GM21723 (cell line): Measurements from ENCODE around the gene FGF9.
A peak's percentile ranks its signal among the peaks of the same experiment; 100 is the strongest.

Experiments
- ATAC-seq: cut with Tn5 transposase; IDR thresholded peaks from one replicate; pipeline ENCODE4 v1.9.1; 2021; ENCODE audit warnings: mild to moderate bottlenecking, moderate library complexity; ENCODE audit not compliant: unreplicated experiment

Gene FGF9

DNA sequence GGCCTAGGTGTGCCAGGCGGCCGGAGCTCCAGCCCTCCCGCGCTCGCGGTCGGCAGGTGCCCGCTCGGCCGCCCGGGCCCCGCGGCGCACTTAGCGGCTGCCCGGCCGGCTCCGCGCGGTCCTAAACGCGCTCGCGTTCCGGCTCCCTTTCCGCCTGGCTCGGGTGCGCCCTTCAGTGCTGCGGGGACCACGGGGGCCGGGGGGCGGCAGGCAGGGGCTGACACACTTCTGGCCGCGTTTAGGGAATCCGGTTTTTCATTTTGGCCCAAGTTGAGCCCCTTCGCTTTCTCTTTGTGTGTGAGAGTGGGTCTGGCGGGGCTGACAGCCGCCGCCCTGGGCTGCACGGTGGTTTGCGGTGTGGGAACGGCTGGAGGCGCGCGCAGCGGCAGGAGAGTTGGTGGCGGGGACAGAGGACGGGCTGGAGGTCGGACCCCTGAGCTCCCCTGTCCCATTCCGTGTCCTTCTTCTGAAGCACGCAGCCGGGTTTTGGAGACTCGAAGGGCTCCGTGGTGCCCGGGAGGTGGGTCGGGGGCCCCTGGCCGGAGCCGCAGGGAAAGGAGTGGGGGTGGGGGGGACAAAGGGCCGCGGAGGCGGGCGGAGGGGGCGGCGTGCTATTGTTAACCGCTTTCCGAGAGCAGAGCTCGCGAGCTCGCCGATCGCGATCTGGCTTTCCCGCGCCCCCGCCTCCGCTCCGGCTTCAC is 3.1 kb downstream of the FGF9 start:
- ATAC-seq, result peak; percentile 32

GRCh38 chr13:21674490-21675009 is 3.7 kb downstream of the FGF9 start:
- no peak for ATAC-seq

GRCh38 chr13:21675095-21675991 is 4.5 kb downstream of the FGF9 start:
- no peak for ATAC-seq

- ATAC-seq, result no peak
Measured at GRCh38 chr13:21676611-21677021, 5.7 kb downstream of the FGF9 start.

DNA sequence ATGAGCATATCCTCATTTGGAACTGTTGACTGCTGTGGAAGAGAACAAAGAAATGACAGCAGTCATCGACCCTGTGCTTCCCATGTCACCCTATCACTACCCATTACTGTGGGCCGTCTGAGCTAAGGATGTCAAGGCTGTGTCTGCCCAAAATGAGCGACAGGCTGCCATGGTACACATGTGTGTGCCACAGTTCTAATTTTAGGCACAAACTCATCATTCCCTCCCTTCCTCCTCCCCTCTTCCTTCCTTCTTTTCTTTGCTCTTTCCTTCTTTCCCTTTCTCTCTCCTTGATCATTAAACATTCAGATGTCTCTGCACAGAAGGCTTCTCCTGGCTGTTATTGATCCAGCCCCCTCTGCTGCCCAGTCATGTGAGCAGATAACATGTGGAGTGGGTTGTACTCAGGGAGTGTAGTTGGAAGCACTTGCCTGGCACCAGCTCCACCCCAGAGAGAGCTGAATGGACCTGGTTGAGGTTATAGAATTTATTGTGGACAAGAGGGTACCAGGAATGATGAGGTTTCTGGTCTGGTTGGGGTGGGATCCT is 6.3 kb downstream of the FGF9 start:
- no peak for ATAC-seq

DNA sequence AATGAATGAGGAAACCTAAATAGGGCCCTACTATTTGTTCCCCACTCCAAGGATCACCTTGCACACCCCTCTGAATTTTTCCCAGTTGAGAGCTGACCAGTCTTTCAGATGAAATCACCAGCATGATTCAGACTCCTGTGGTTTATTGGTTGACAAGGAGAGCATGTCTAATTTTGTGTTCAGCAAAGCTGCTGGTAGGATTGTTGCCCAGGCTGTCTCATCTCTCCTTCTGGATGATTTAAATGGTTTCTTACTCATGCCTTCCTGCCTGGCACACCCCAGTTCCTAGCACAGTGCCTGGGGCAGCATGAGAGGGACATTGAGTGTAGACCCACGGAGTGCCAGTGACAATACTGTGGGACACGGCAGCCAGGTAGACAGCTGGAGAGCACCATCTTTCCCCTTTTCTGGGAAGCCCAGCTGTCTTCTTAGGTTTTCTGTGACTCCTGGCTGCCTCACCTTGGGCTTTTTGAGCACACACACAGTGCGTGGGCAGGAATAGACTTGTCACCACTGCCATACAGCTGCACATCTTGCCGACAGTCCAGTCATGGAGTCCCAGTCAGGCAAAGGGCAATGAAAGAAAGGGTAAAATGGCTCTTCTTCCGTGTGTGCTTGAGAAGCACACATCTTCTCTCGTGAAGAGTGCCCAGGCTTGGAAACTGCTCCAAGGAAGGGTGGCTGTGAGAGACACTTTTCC is 12.3 kb downstream of the FGF9 start:
- no peak for ATAC-seq

GRCh38 chr13:21684576-21684975 is 13.7 kb downstream of the FGF9 start:
- no peak for ATAC-seq

DNA sequence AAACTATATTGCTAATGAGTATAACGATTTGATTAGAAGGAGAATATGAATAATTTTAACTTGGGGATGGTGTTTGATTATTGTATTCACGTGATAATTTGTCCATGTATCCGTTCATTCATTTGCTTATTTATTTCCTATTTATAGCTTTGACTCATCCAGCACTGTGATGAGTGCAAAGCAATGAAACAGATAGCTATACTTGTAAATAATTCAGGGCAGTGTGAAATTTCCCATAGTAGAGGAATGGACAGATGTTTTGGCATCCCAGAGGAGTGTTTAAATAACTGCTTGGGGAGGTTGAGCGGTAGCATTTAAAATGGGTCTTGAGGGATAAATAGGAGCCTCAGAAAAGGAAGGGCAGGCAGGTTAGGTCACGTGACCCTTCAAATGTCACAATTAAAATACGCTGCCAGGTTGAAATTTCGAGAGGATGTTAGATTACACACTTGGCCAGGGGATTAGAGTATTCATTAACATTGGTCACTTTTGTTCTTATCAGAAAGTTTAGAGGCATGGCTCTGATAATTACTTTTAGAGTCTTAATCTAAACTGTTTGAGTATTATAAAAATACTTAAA is 14.7 kb downstream of the FGF9 start:
- ATAC-seq, result no peak

- peak; percentile 92 for ATAC-seq
Measured at GRCh38 chr13:21686751-21687391, 16.0 kb downstream of the FGF9 start.

DNA sequence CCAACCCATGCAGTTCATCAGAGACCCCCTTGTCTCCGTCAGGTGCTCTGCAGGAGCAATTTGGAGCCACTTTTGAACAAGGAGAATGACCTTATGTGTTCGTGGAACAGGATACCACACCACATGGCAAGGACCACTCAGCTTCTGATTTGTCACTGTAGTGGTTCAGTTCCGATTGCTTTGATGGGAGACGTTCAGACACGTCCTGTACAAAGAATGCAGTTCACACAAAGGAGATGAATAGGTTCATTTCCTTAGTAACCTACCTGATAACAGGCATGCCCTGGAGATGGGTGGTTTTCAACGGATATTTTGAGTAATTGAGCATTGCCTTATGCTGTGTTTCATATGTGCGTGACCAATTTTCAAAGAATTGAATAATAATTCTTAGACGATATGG is 17.2 kb downstream of the FGF9 start:
- no peak for ATAC-seq

DNA sequence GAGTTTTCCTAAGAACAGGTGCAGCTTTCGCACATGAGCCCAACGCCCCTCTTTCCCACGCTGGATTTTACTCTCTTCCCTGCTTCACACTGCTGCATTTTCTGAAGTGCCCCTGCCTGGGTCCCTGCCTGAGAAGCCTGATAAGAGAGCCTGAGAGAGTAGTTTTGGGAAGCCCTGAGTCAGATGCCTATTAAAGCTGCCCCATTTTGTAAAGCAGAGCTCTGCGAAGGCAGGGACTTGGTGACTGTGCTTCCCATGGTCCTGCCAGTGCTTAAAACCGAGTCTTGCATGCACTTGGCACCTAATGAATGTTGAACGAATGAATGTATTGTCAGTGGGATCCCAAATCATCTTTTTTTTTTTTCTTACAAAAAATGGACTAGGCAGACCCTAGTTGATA is 18.2 kb downstream of the FGF9 start:
- no peak for ATAC-seq

DNA sequence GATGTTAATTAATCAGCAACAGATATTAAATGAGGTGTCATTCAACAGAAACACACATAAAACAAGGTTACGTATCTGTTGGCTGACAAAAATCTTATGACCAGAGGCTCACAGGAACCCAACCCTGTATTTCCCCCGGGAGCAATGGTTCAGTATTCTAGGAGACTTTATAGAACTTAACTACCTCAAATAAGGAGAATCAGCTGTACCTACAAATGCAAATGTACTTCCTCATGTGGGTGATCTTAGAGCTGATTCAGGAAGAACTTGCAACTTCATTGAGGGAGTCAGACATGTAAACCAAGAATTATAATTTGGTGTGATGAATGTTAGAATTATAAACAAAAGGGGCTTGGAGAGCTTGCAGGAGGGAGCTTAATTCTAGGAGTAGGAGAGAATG is 20.1 kb downstream of the FGF9 start:
- no peak for ATAC-seq

DNA sequence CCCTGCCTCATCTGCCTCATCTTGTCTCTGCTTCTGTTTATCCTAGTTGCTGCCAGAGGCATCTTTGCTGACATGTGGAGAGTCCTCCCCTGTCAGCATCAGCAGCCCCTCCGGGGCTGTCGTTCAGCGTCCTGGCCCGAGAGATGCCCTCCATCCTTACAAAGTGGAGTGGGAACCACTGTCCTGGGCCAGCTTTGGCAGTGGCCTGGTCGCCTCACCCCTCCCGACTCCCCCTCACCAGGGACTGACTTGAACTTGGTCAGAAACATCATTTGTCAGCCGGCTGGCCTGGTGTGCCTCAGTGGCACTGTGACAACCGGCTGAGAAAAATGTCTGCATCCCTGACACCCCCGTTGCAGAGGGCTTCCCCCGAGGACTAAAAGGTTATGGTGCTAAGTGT is 20.6 kb downstream of the FGF9 start:
- no peak for ATAC-seq

DNA sequence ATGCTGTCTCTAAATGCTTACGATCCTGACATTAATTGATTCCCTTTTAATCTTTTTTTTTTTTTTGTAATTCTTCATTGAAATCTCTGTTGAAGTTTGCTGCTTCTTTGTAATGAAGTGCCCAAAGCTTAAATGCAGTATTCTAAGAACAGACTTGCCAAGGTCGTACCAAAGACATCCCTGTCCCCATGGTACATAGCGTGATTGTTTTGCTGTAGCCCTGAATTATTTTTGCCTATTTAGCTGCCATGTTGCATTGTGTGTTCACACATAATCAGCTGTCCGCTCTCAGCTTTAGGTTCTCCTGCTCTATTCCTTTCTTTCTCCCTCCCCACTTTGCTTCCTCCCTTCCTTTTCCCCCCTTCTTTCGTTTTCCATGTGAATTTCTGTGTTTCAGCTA is 21.1 kb downstream of the FGF9 start:
- ATAC-seq, result no peak

DNA sequence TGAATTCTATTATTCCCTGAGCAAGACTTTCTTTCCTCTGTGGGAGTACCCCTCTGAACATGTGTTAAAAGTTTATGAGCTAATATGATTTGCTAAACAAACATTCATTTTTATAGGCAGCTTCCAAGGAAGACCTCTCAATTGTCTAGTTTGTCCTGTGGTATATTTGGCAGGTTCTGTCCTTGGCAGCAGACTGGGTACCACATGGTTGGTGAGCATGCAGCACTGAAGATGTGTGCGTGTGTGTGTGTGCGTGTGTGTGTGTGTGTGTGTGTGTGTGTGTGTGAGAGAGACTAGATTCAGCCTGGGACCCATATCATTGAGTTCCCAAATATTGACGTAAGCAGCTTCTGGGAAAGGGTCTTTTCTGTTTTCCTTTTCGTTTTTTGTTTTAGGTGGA is 24.0 kb downstream of the FGF9 start:
- ATAC-seq, result no peak

DNA sequence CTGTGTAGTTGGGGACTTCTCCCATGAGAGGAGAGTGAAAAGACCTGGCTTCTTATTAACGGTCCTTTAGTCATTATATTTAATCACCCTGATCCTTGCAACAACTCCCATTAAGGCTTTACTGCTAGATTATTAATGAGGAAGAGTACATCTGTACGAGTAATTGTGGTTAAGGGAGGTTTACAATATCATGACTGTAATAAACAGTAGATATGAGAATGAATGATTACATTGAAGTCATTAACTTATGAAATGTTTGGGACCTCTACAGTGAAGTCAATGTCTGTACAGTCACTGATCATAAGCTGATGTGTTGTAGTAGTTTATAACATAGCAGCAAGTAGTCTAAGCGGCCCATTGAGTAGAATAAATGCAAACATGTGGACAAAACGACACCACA is 24.7 kb downstream of the FGF9 start:
- no peak for ATAC-seq

DNA sequence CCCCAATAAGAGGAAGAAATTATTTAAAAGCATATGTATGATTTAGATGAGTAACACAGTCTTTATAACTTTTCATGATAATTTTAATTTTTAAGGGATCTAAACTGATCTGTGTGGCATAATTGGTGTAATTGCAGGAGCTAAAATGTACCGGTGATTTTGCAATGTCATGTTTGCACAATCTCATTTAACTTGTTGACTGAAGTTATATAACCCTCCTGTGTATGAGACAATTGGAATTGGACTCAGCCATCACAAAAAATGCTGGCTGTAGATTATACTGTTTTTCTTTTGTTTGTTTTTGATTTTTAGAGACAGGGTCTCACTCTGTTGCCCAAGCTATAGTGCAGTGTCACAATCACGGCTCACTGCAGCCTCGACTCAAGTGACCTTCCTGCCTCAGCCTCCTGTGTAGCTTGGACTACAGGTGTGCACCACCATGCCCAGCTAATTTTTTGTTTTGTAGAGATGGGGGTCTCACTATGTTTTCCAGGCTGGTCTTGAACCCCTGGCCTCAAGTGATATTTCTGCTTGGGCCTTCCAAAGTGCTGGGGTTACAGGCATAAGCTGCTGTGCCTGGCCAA is 26.1 kb downstream of the FGF9 start:
- ATAC-seq, result no peak

GRCh38 chr13:21698817-21699679 is 28.2 kb downstream of the FGF9 start:
- no peak for ATAC-seq

GRCh38 chr13:21701460-21701859 is 30.6 kb downstream of the FGF9 start:
- ATAC-seq, result no peak
